Common myeloid progenitor, CD34-positive (primary cell): Measurements from ENCODE around the gene NEURL2.

ENCODE experiments used
- CTCF ChIA-PET: fragments of 350-600 bp; sonication (Branson Sonifier 250); formaldehyde crosslinking; loops from one replicate; lab custom pipeline; 2021; ENCODE audit warnings: antibody characterized with exemption; lab: Charles Lee
- POLR2A ChIA-PET: fragments of 350-600 bp; sonication (Branson Sonifier 250); formaldehyde crosslinking; loops from one replicate; lab custom pipeline; 2021; ENCODE audit warnings: antibody characterized with exemption; lab: Charles Lee
- DNase-seq, 3 donors: peaks; one replicate each; pipeline versions ENCODE4 v3.0.0 to v3.0.0-alpha.2; 2013
- H3K27ac ChIP-seq, 2 experiments: 1 replicate in 1 of 2; 2 replicates in 1 of 2; pipeline ENCODE4 v1.7.0; 2013; ENCODE audit warnings: inconsistent platforms in 2 of 2, low read length in 2 of 2, mild to moderate bottlenecking in 2 of 2, low read depth in 1 of 2, moderate library complexity in 1 of 2; ENCODE audit not compliant: severe bottlenecking in 2 of 2, insufficient read depth in 1 of 2, poor library complexity in 1 of 2
- H3K27me3 ChIP-seq, 5 experiments: replicated peaks in 2 of 5; 1 replicate in 3 of 5; 2 replicates in 2 of 5; pipeline versions ENCODE4 v1.6.1 to v1.7.0; 2013; ENCODE audit warnings: low read length in 4 of 5, mild to moderate bottlenecking in 2 of 5, moderate library complexity in 2 of 5, inconsistent platforms in 1 of 5; ENCODE audit not compliant: insufficient read depth in 5 of 5, control insufficient read depth in 4 of 5
- H3K36me3 ChIP-seq, 4 experiments: 1 replicate in 2 of 4; 2 replicates in 2 of 4; pipeline versions ENCODE4 v1.6.1 to v1.7.0; 2013; ENCODE audit warnings: low read length in 3 of 4, control low read depth in 1 of 4, mild to moderate bottlenecking in 1 of 4; ENCODE audit not compliant: control insufficient read depth in 4 of 4, insufficient read depth in 4 of 4
- H3K4me1 ChIP-seq, 4 experiments: 1 replicate in 3 of 4; 2 replicates in 1 of 4; pipeline versions ENCODE4 v1.6.1 to v1.7.1; 2013; ENCODE audit warnings: low read length in 3 of 4, mild to moderate bottlenecking in 3 of 4, control low read depth in 1 of 4, inconsistent platforms in 1 of 4, moderate library complexity in 1 of 4; ENCODE audit not compliant: control insufficient read depth in 4 of 4, insufficient read depth in 4 of 4; ENCODE audit errors: control extremely low read depth in 1 of 4
- H3K4me3 ChIP-seq, 7 experiments: 1 replicate in 4 of 7; 2 replicates in 3 of 7; pipeline versions ENCODE4 v1.5.1 to v1.7.0; 2013; ENCODE audit warnings: mild to moderate bottlenecking in 7 of 7, low read length in 6 of 7, moderate library complexity in 6 of 7, inconsistent platforms in 2 of 7, low read depth in 2 of 7, control low read depth in 1 of 7; ENCODE audit not compliant: insufficient read depth in 4 of 7, control insufficient read depth in 1 of 7; ENCODE audit errors: extremely low read depth in 1 of 7
- H3K9me3 ChIP-seq, 5 experiments: 1 replicate in 4 of 5; 2 replicates in 1 of 5; pipeline versions ENCODE4 v1.6.1 to v1.7.1; 2013; ENCODE audit warnings: low read length in 4 of 5, mild to moderate bottlenecking in 2 of 5, inconsistent platforms in 1 of 5, low read depth in 1 of 5, moderate library complexity in 1 of 5; ENCODE audit not compliant: control insufficient read depth in 4 of 5, insufficient read depth in 2 of 5; ENCODE audit errors: control extremely low read depth in 1 of 5
- WGBS: methylation state at CpG from one replicate; pipeline ENCODE4 v1.1.5; 2013; ENCODE audit not compliant: insufficient coverage; 5-methylcytosine and 5-hydroxymethylcytosine counted together

Gene NEURL2

DNA sequence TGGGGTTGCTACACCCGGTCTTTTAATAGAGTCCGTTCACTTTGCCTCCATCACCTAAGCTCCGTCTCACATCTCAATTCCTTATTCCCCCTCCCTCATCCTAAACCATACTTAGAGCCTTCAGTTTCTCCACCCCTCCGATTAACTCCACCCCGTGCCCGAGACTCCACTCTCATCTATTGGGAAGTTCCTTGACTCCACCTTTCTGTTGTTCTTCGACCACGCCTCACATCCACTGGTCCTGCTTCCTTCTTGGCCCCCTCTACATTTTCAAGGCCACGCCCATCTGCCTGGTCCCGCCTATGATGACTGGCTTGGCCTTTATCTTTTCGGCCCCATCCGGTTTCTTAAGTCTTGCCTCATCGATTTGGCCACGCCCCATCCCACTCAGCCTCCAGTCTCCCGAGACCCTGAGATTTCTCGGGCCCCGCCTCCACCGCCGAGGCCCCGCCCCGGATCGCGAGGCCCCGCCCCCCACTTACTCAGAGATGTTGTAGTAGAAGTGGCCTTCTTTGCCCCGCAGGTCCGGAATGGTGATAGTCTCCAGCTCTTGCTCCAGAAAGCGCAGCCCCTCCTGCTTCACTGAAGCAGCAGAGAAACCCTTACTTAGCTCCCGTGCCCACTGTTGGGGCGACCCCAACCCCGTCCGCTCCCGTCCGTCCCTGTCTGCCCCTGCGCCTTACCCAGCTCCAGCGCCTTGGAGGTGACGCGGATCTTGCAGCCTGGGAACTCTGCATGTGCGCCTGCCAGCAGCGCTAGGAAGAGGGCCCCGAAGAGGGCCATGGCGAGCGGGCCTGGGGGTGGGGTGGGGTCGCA is 19.9 kb upstream of the NEURL2 start:
- 2% methylated on average over 27 of the region's 43 CpGs for WGBS
- H3K27me3 ChIP-seq: no peaks in the 10 kb centered on the region
- ChIA-PET POLR2A (interaction anchor here (1.0 to 1.8 kb wide), 3 partner anchors 13 to 23 kb away, joined by 3 to 17 read pairs (median 4); partner anchors contain the start of gene PCIF1), CTCF (interaction anchor here (0.8 to 4.1 kb wide), 9 partner anchors 10 to 112 kb away, joined by 3 to 12 read pairs (median 4); partner anchors contain the start of genes CTSA and NEURL2)
- peak overlapping the region; percentile 37 to 79 (median 69) for H3K4me3 ChIP-seq
- H3K27ac ChIP-seq: peak overlapping the region; percentile 46 to 74
- H3K36me3 ChIP-seq: peaks cover 0 to 8% (median 2%) of the 10 kb centered on the region in 4 experiments
- DNase-seq: peak; percentile 100
- peaks cover 13 to 40% (median 34%) of the 10 kb centered on the region in 4 experiments for H3K4me1 ChIP-seq
- no peaks in the 10 kb centered on the region for H3K9me3 ChIP-seq

DNA sequence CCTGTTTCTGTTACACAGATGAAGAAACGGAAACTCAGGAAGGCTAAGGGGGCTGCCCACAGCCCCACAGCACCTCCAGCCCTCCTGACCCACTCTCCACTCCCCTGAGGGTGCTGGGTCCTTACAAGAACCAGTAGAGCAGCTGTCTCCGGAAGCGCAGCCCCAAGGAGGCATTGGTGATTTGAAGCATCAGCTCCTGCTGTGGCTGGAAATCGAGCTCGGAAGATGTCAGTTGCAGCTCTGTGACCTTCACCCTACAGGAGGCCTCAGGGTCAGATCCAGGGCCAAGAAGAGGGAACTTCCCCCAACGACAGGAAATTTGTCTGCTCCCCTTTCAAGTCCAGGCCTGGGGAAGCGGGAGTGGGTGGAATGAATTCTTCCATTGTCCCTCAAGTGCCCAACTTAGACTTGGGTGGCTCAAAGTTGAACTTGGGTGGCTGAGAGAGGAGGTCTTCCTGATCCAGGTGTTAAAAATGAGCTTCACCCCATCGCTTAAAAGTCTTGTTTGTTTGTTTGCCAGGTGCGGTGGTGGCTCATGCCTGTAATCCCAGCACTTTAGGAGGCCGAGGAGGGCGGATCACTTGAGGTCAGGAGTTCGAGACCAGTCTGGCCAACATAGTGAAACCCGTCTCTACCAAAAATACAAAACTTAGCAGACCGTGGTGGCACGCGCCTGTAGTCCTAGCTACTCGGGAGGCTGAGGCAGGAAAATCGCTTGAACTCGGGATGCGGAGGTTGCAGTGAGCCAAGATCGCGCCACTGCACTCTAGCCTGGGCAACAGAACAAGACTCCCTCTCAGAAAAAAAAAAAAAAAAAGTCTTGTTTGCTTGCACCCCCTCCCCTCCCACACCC is 19.0 kb upstream of the NEURL2 start:
- WGBS: 89% methylated on average over 20 of the region's 22 CpGs

DNA sequence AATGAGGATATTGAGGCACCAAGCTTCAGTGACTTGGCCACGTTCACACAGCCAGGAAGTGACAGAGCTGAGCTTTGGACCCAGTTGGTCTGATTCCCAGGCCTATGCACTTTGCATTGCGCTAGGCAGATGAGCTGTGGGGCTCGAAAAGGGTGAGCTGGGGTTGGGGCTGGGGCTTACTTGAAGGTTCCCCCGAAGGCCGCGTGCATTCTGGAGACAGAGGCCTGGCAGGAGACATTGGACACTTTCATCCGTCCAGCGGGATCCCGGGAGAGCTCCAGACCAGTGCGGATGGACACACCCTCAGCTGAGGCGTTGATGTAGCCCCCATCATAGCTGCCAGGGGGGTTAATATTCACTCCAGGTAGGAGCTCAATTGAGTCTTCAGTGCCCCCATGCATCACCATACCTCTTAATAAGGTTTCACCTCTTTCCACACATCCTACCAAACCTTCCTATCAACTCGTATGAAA is 18.4 kb upstream of the NEURL2 start:
- POLR2A ChIA-PET: interaction anchor here (1.0 kb wide), 1 partner anchor 19 kb away, joined by 3 read pairs; no protein-coding TSS in a partner anchor
- CTCF ChIA-PET: interaction anchor here (0.8 to 4.1 kb wide), 12 partner anchors 9 to 110 kb away, joined by 3 to 12 read pairs (median 4); partner anchors contain the start of genes CTSA and NEURL2
- H3K36me3 ChIP-seq: peaks cover 0 to 8% (median 2%) of the 10 kb centered on the region in 4 experiments
- no peak overlapping the region for H3K4me3 ChIP-seq
- no peaks in the 10 kb centered on the region for H3K9me3 ChIP-seq
- no peak for DNase-seq
- peak overlapping the region in 1 of 2 experiments; percentile 45 for H3K27ac ChIP-seq
- H3K4me1 ChIP-seq: peaks cover 8 to 38% (median 28%) of the 10 kb centered on the region in 4 experiments
- H3K27me3 ChIP-seq: no peaks in the 10 kb centered on the region
- WGBS: 94% methylated on average over 12 of the region's 12 CpGs

More for the DNA sequence above, 19.0 kb upstream of the NEURL2 start:
- CTCF ChIA-PET: interaction anchor here (0.8 to 4.1 kb wide), 13 partner anchors 10 to 111 kb away, joined by 3 to 12 read pairs (median 4); partner anchors contain the start of genes CTSA and NEURL2
- peaks cover 13 to 37% (median 31%) of the 10 kb centered on the region in 4 experiments for H3K4me1 ChIP-seq
- peak overlapping the region in 1 of 2 experiments; percentile 45 for H3K27ac ChIP-seq
- POLR2A ChIA-PET: interaction anchor here (1.0 to 1.8 kb wide), 2 partner anchors 20 to 24 kb away, joined by 3 to 17 read pairs; partner anchors contain the start of gene PCIF1
- no peaks in the 10 kb centered on the region for H3K9me3 ChIP-seq
- H3K27me3 ChIP-seq: no peaks in the 10 kb centered on the region
- peak overlapping the region in 3 of 7 experiments; percentile 40 to 78 (median 60) for H3K4me3 ChIP-seq
- no peak for DNase-seq
- peaks cover 0 to 8% (median 2%) of the 10 kb centered on the region in 4 experiments for H3K36me3 ChIP-seq

DNA sequence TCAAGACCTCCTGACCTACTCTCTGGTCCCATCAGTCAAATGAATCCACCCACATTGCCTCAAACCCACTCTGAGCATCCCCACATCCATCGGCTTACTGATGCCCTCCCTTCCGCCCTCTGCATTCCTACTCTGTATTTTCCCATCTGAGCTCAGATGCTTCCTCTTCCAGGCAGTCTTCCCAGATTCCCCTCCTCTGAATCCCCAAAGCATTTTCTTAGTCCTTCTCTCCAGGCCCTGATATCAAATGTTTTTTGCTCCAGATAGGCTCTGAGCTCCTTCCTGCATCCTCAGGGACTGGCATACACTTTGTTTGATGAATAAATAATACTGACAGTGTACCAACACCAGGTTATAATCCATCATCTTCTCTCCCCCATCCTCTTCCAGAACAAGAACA is 17.1 kb upstream of the NEURL2 start:
- POLR2A ChIA-PET: no interaction called here
- Histone ChIP-seq H3K4me3 (no peak overlapping the region), H3K4me1 (peaks cover 5 to 36% (median 27%) of the 10 kb centered on the region in 4 experiments), H3K27ac (no peak overlapping the region), H3K27me3 (no peaks in the 10 kb centered on the region), H3K36me3 (peaks cover 0 to 10% (median 2%) of the 10 kb centered on the region in 4 experiments), H3K9me3 (no peaks in the 10 kb centered on the region)
- CTCF ChIA-PET: interaction anchor here (2.3 to 4.1 kb wide), 2 partner anchors 10 to 17 kb away, joined by 6 to 12 read pairs; partner anchors contain the start of genes CTSA and NEURL2
- DNase-seq: no peak
- WGBS: 93% methylated on average over 2 of the region's 2 CpGs

- H3K9me3 ChIP-seq: no peaks in the 10 kb centered on the region
- H3K27ac ChIP-seq: no peak overlapping the region
- no peaks in the 10 kb centered on the region for H3K27me3 ChIP-seq
- POLR2A ChIA-PET: no interaction called here
- CTCF ChIA-PET: interaction anchor here (2.3 kb wide), 1 partner anchor 9 kb away, joined by 6 read pairs; no protein-coding TSS in a partner anchor
- peaks cover 0 to 10% (median 3%) of the 10 kb centered on the region in 4 experiments for H3K36me3 ChIP-seq
- WGBS: 100% methylated on average over 11 of the region's 17 CpGs
- DNase-seq: no peak
- no peak overlapping the region for H3K4me3 ChIP-seq
- peaks cover 2 to 33% (median 23%) of the 10 kb centered on the region in 4 experiments for H3K4me1 ChIP-seq
Measured at GRCh38 chr20:45907219-45907948, 16.4 kb upstream of the NEURL2 start.
